ENCODE measurements around the gene CYP3A4. TPM values are rescaled to one million over a fixed set of nuclear protein-coding genes. Genes with fewer than 3 reads are reported as not detected.
"Not testable (repeated sequence)": the region's sequence is repeated elsewhere in the genome, so short reads cannot be mapped to it uniquely, and the experiment has no call there.

Gene CYP3A4
- polyA plus RNA-seq, 1 experiment = not detected

DNA sequence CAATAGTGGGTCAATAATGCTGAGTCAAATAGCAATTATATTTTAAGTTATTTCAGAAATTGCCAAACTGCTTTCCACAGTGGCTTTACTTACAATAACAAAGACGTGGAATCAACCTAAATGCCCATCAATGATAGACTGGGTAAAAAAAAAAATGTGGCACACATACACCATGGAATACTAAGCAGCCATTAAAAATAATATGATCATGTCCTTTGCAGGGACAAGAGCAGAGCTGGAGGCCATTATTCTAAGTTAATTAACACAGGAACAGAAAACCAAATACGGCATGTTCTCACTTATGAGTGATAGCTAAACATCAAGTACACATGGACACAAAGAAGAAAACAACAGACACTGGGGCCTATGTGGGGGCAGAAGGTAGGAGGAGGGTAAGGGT lies 15.0 kb upstream of the CYP3A4 start:
- POLR2A ChIA-PET = no interaction called here

GRCh38 chr7:99795864-99796263 lies 11.9 kb upstream of the CYP3A4 start:
- CTCF ChIA-PET; H3K36me3 ChIP-seq (ENCODE audit: control insufficient read depth, insufficient read depth, low read length); H3K4me3 ChIP-seq (ENCODE audit: low read depth, low read length); POLR2A ChIA-PET; H3K27me3 ChIP-seq (ENCODE audit: control insufficient read depth, insufficient read depth, low read length); DNase-seq (ENCODE audit: low read depth): not testable (repeated sequence)

More for the DNA sequence above, 15.0 kb upstream of the CYP3A4 start:
- TF ChIP-seq, protein P1, sequence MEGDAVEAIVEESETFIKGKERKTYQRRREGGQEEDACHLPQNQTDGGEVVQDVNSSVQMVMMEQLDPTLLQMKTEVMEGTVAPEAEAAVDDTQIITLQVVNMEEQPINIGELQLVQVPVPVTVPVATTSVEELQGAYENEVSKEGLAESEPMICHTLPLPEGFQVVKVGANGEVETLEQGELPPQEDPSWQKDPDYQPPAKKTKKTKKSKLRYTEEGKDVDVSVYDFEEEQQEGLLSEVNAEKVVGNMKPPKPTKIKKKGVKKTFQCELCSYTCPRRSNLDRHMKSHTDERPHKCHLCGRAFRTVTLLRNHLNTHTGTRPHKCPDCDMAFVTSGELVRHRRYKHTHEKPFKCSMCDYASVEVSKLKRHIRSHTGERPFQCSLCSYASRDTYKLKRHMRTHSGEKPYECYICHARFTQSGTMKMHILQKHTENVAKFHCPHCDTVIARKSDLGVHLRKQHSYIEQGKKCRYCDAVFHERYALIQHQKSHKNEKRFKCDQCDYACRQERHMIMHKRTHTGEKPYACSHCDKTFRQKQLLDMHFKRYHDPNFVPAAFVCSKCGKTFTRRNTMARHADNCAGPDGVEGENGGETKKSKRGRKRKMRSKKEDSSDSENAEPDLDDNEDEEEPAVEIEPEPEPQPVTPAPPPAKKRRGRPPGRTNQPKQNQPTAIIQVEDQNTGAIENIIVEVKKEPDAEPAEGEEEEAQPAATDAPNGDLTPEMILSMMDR (IDR thresholded peaks at IDR 0.05; ENCODE audit: insufficient read depth, low read depth, low read length) = no peak
- Histone ChIP-seq H3K36me3 (ENCODE audit: control insufficient read depth, insufficient read depth, low read length) (no peaks in the 10 kb centered on the region), H3K27me3 (ENCODE audit: control insufficient read depth, insufficient read depth, low read length) (no peaks in the 10 kb centered on the region), H3K4me3 (ENCODE audit: low read depth, low read length) (no peak overlapping the region)
- DNase-seq (ENCODE audit: low read depth) = no peak
- CTCF ChIA-PET = no interaction called here

- no peak overlapping the region for H3K4me3 ChIP-seq (ENCODE audit: low read depth, low read length)
- TF ChIP-seq, protein P1 (IDR thresholded peaks at IDR 0.05; ENCODE audit: insufficient read depth, low read depth, low read length) = no peak
- ChIA-PET POLR2A (interaction anchor here (0.6 kb wide), 1 partner anchor 69 kb away, joined by 3 read pairs; no protein-coding TSS in a partner anchor), CTCF (no interaction called here)
- no peaks in the 10 kb centered on the region for H3K27me3 ChIP-seq (ENCODE audit: control insufficient read depth, insufficient read depth, low read length)
- no peaks in the 10 kb centered on the region for H3K36me3 ChIP-seq (ENCODE audit: control insufficient read depth, insufficient read depth, low read length)
- DNase-seq (ENCODE audit: low read depth) = no peak
Measured at GRCh38 chr7:99794585-99795502, 10.9 kb upstream of the CYP3A4 start.

DNA sequence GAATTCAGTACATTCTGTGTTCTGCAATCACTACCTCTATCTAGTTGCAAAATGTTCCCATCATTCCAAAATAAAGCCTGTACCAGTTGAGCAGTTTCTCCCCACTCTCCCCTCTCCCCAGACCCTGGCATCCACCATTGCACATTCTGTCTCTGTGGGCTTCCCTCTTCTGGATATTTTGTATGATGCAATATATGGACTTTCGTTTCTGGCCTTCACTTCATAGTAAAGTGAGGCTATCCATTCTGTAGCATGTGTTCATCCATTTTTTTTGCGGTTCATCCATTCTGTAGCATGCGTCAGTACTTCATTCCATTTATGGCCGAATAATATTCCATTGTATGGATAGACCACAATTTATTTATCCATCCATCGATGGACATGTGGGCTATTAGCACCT lies 9.5 kb upstream of the CYP3A4 start:
- CTCF ChIA-PET = no interaction called here
- Histone ChIP-seq H3K36me3 (ENCODE audit: control insufficient read depth, insufficient read depth, low read length) (no peaks in the 10 kb centered on the region), H3K27me3 (ENCODE audit: control insufficient read depth, insufficient read depth, low read length) (no peaks in the 10 kb centered on the region), H3K4me3 (ENCODE audit: low read depth, low read length) (no peak overlapping the region)
- POLR2A ChIA-PET = no interaction called here
- TF ChIP-seq, protein P1 (IDR thresholded peaks at IDR 0.05; ENCODE audit: insufficient read depth, low read depth, low read length) = no peak
- no peak for DNase-seq (ENCODE audit: low read depth)

DNA sequence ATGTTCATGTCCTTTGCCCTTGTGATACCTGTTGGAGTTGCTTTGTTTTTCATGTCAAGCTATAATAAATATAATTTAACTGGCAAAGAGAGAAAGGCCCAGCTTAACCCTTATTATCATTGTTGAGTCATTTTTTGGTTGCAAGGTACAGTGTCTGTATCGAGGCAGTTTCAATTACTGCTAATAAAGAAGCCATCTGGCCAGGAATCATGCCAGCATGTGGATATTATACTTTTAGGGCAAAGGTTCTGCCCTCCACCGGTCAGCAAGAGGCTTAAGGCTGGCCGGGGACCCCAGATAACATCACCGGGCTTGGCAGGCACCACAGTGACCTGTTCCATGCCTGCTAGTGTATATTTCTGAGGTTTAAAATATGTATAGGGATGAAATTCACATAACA lies 9.0 kb upstream of the CYP3A4 start:
- TF ChIP-seq, protein P1 (IDR thresholded peaks at IDR 0.05; ENCODE audit: insufficient read depth, low read depth, low read length) = no peak
- no peak overlapping the region for H3K4me3 ChIP-seq (ENCODE audit: low read depth, low read length)
- H3K36me3 ChIP-seq (ENCODE audit: control insufficient read depth, insufficient read depth, low read length) = no peaks in the 10 kb centered on the region
- POLR2A ChIA-PET = no interaction called here
- no peak for DNase-seq (ENCODE audit: low read depth)
- CTCF ChIA-PET = no interaction called here
- no peaks in the 10 kb centered on the region for H3K27me3 ChIP-seq (ENCODE audit: control insufficient read depth, insufficient read depth, low read length)
